Osteoblast (primary cell): Measurements from ENCODE around the gene FAM114A1. TPM values are rescaled to one million over a fixed set of nuclear protein-coding genes. Genes with fewer than 3 reads are reported as not detected.
A peak's percentile ranks its signal among the peaks of the same experiment; 100 is the strongest.
"Not testable (repeated sequence)": the region's sequence is repeated elsewhere in the genome, so short reads cannot be mapped to it uniquely, and the experiment has no call there.

Experiments used
- DNase-seq: peaks from one replicate; pipeline ENCODE4 v3.0.0; 2011; ENCODE audit warnings: low spot score, mixed read lengths; ENCODE audit not compliant: insufficient read length; ENCODE audit errors: missing footprints
- H2AFZ ChIP-seq: 2 replicates; pipeline ENCODE4 v1.6.0; 2011; ENCODE audit warnings: mild to moderate bottlenecking, low read length
- H3K27ac ChIP-seq: 2 replicates; pipeline ENCODE4 v1.5.1; 2011; ENCODE audit warnings: mild to moderate bottlenecking, low read depth, low read length, moderate library complexity
- H3K27me3 ChIP-seq: 2 replicates; pipeline ENCODE4 v1.6.0; 2012; ENCODE audit warnings: mild to moderate bottlenecking, control low read depth, inconsistent platforms, low read length, moderate library complexity; ENCODE audit not compliant: insufficient read depth
- H3K36me3 ChIP-seq: 2 replicates; pipeline ENCODE4 v1.5.1; 2011; ENCODE audit warnings: mild to moderate bottlenecking, low read length, control low read depth, moderate library complexity; ENCODE audit not compliant: insufficient read depth
- H3K4me1 ChIP-seq: 2 replicates; pipeline ENCODE4 v1.5.1; 2011; ENCODE audit warnings: mild to moderate bottlenecking, low read length, control low read depth, moderate library complexity; ENCODE audit not compliant: insufficient read depth
- H3K4me2 ChIP-seq: 2 replicates; pipeline ENCODE4 v1.6.0; 2011; ENCODE audit warnings: mild to moderate bottlenecking, low read length; ENCODE audit not compliant: insufficient read depth
- H3K4me3 ChIP-seq: fragments of 200-600 bp; sonication (generic); 3 replicates; pipeline ENCODE4 v1.5.1; 2012; ENCODE audit warnings: mild to moderate bottlenecking, low read length, inconsistent platforms; ENCODE audit not compliant: insufficient read depth
- H3K79me2 ChIP-seq: 2 replicates; pipeline ENCODE4 v1.6.0; 2012; ENCODE audit warnings: mild to moderate bottlenecking, low read length, control low read depth, inconsistent platforms; ENCODE audit not compliant: insufficient read depth
- H3K9me3 ChIP-seq: 2 replicates; pipeline ENCODE4 v1.5.1; 2011; ENCODE audit warnings: low read depth, low read length, control low read depth
- H4K20me1 ChIP-seq: 2 replicates; pipeline ENCODE4 v1.6.0; 2012; ENCODE audit warnings: mild to moderate bottlenecking, low read length, control low read depth; ENCODE audit not compliant: insufficient read depth
- total RNA-seq: library from RNA; depleted of rRNA; stranded (reverse); fragments of >200 nt; gene quantifications from 2 replicates; pipeline ENCODE4 v1.2.3, GENCODE V29; 2012
- TF ChIP-seq, protein P1 (sequence below): IDR thresholded peaks from 2 replicates; pipeline ENCODE4 v1.5.1; 2011; ENCODE audit warnings: mild to moderate bottlenecking, low read depth, low read length, moderate library complexity; ENCODE audit errors: extremely low read depth

FAM114A1 gene
- total RNA-seq, 1 donor = 392 TPM

DNA sequence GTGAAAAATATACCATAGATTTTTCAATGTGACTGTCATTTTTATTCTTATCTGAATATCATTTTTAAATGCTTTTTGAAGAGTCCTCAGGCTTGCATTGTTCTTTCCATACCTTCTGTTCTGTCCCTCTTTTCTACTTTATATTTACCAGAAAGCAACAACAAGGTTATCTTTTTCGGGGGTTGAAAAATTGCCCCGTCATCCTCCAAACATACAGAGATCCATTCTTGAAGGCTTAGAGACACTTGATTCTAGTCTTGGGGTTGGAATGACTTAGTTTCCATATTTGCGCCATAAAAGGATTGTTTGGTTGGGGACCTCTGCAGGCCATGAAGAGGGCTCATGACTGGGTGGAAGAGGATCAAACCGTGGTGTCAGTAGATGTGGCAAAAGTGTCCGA lies 63.5 kb downstream of the FAM114A1 start:
- Histone ChIP-seq H4K20me1 (no peaks in the 10 kb centered on the region), H3K27ac (no peak overlapping the region), H3K4me1 (no peaks in the 10 kb centered on the region), H3K36me3 (peaks cover 93% of the 10 kb centered on the region), H3K4me3 (no peak overlapping the region), H3K27me3 (no peaks in the 10 kb centered on the region), H3K79me2 (peaks cover 2% of the 10 kb centered on the region), H2AFZ (no peak overlapping the region), H3K4me2 (no peak overlapping the region), H3K9me3 (no peaks in the 10 kb centered on the region)
- TF ChIP-seq, protein P1, sequence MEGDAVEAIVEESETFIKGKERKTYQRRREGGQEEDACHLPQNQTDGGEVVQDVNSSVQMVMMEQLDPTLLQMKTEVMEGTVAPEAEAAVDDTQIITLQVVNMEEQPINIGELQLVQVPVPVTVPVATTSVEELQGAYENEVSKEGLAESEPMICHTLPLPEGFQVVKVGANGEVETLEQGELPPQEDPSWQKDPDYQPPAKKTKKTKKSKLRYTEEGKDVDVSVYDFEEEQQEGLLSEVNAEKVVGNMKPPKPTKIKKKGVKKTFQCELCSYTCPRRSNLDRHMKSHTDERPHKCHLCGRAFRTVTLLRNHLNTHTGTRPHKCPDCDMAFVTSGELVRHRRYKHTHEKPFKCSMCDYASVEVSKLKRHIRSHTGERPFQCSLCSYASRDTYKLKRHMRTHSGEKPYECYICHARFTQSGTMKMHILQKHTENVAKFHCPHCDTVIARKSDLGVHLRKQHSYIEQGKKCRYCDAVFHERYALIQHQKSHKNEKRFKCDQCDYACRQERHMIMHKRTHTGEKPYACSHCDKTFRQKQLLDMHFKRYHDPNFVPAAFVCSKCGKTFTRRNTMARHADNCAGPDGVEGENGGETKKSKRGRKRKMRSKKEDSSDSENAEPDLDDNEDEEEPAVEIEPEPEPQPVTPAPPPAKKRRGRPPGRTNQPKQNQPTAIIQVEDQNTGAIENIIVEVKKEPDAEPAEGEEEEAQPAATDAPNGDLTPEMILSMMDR = no peak
- DNase-seq = no peak

DNA sequence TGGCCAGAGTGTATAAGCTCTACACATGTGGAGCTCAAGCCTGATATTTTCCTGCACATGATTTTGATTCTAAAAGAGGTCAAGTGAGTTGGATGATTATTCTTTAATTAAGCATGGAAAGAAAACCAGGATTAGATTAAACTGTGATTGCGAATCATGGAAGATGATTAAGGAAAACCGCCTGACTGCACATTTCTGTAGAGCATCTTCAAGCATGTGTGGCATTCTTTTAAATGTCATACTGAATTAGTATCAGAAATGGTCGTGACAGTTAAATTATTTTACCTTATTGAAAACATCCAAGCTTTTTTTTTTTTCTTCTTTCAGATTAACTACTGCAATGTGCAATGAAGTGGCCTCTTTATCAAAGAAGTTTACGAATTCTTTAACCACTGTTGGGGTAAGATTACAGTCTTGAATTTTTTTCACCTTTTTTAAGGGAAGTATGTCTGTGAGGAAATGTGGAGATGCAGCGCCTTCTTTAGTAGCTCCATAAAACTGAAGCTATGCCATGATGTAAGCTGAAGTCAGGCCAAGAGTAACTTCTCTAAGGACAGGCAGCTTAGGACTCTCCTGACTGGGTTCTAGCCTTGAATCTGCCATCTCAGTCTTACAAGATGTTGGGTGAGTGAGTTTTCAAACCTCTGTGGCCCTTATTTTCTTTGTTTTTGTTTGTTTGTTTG lies 67.9 kb downstream of the FAM114A1 start:
- Histone ChIP-seq H3K4me2 (no peak overlapping the region), H3K36me3 (peaks cover 89% of the 10 kb centered on the region), H3K27me3 (no peaks in the 10 kb centered on the region), H3K4me3 (no peak overlapping the region), H3K27ac (no peak overlapping the region), H3K4me1 (no peaks in the 10 kb centered on the region), H3K79me2 (peaks cover 7% of the 10 kb centered on the region), H3K9me3 (no peaks in the 10 kb centered on the region), H2AFZ (no peak overlapping the region), H4K20me1 (no peaks in the 10 kb centered on the region)
- TF ChIP-seq, protein P1 = no peak
- DNase-seq = no peak

DNA sequence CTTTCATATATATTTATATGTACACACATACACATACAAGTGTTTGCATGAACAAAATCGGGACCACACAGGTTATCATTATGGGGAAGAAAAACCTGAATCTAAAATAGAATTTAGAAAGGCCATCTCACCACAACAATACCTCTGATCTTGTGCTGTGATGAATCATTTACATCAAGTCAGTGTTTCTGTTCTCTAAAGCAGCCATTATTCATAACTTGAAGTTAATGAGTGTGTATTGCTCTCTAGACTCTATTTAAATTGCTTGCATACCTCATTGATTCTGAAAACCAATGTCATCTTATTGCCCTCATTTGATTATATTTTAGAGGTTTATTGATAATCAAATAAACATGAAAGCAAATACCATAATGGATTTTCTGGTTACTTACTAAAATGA lies 71.6 kb downstream of the FAM114A1 start:
- no peaks in the 10 kb centered on the region for H3K9me3 ChIP-seq
- no peak for DNase-seq
- H2AFZ ChIP-seq = no peak overlapping the region
- no peaks in the 10 kb centered on the region for H3K27me3 ChIP-seq
- H3K36me3 ChIP-seq = peaks cover 88% of the 10 kb centered on the region
- no peak overlapping the region for H3K27ac ChIP-seq
- no peaks in the 10 kb centered on the region for H4K20me1 ChIP-seq
- peaks cover 13% of the 10 kb centered on the region for H3K4me1 ChIP-seq
- peaks cover 7% of the 10 kb centered on the region for H3K79me2 ChIP-seq
- TF ChIP-seq, protein P1 = no peak
- no peak overlapping the region for H3K4me3 ChIP-seq
- H3K4me2 ChIP-seq = no peak overlapping the region

DNA sequence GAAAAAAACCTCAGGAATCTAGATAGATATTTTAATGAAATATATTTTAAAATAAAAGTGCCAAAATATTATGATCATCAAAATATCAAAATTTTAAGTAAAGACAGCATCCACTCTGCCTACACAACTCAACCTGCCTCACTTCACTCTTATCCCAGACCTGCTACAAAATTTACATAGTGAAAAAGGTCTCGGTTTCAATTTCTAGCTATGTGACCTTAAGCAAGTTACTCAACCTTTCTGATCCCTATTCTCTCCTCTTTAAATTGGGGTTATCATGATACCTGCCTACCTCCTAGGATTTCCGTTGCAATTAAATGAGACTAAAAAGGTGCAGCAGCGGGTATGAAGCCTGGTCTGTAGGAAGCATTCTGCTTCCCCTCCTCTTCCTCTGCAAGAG lies 72.9 kb downstream of the FAM114A1 start:
- Histone ChIP-seq H3K27me3 (no peaks in the 10 kb centered on the region), H3K27ac (peak overlapping the region; percentile 4), H3K4me2 (no peak overlapping the region), H3K36me3 (peaks cover 89% of the 10 kb centered on the region), H4K20me1 (no peaks in the 10 kb centered on the region), H3K9me3 (no peaks in the 10 kb centered on the region), H3K4me3 (no peak overlapping the region), H2AFZ (no peak overlapping the region), H3K4me1 (peaks cover 13% of the 10 kb centered on the region), H3K79me2 (peaks cover 7% of the 10 kb centered on the region)
- no peak for DNase-seq
- TF ChIP-seq, protein P1 = no peak

DNA sequence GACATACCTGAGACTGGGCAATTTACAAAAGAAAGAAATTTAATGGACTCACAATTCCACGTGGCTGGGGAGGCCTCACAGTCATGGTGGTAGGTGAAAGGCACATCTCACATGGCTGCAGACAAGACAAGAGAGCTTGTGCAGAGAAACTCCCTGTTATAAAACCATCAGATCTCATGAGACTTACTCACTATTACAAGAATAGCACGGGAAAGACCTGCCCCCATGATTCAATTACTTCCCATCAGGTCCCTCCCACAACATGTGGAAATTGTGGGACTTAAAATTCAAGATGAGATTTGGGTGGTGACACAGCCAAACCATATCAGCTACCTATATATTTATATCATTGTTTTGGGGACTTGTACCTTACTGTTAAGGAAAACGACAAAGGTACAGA lies 74.3 kb downstream of the FAM114A1 start:
- Histone ChIP-seq H3K36me3 (peaks cover 83% of the 10 kb centered on the region), H3K27ac (peak overlapping the region; percentile 65), H3K4me1 (peaks cover 13% of the 10 kb centered on the region)
- H3K4me2 ChIP-seq, H3K79me2 ChIP-seq, H3K27me3 ChIP-seq, H3K4me3 ChIP-seq, H2AFZ ChIP-seq, H3K9me3 ChIP-seq, DNase-seq, H4K20me1 ChIP-seq: not testable (repeated sequence)
